H1 (cell line): ENCODE data around the gene RASGEF1C. TPM values are rescaled to one million over a fixed set of nuclear protein-coding genes. Genes with fewer than 3 reads are reported as not detected.

Experiments used
- E2F6 ChIP-seq: IDR thresholded peaks from 2 replicates; pipeline ENCODE4 v1.6.1; 2012; ENCODE audit warnings: inconsistent platforms
- HDAC6 ChIP-seq: IDR thresholded peaks from one replicate; pipeline ENCODE4 v1.7.1; 2012; ENCODE audit warnings: low read depth, mild to moderate bottlenecking, inconsistent platforms, low read length, moderate library complexity
- RBBP5 ChIP-seq: IDR thresholded peaks from 2 replicates; pipeline ENCODE4 v1.7.1; 2012; ENCODE audit warnings: low read depth, mild to moderate bottlenecking, inconsistent platforms, low read length, moderate library complexity, borderline replicate concordance
- TAF7 ChIP-seq: optimal IDR thresholded peaks from 2 replicates; pipeline ENCODE3; 2011; ENCODE audit warnings: low read depth, mild to moderate bottlenecking, inconsistent platforms, low read length, moderate library complexity, borderline replicate concordance
- TBP ChIP-seq: IDR thresholded peaks from 2 replicates; pipeline ENCODE4 v1.6.1; 2011; ENCODE audit warnings: low read depth, low read length, improper control_type of control experiment
- polyA plus RNA-seq, 7 experiments: library from polyadenylated mRNA; depleted of rRNA in 3 of 7; stranded (reverse) in 5 of 7; unstranded in 2 of 7; fragments of >200 nt in 5 of 7; fragments of 200-250 nt in 2 of 7; gene quantifications; 1 replicate in 5 of 7; 2 replicates in 1 of 7; 4 replicates in 1 of 7; pipeline versions ENCODE4 v1.2.1 to v1.2.3, GENCODE V29; 2011 to 2013; ENCODE audit warnings: missing spikeins in 2 of 7, mixed read lengths in 2 of 7
- total RNA-seq: library from RNA; stranded (reverse); fragmentation: NEBNext Ultra II Directional; extraction: Animal tissue kit (Norgen Biotek cat#: 25700); gene quantifications from 2 replicates; pipeline ENCODE4 v1.2.1, GENCODE V29; 2021
- TF ChIP-seq, protein P1 (sequence below): IDR thresholded peaks from 2 replicates; pipeline ENCODE4 v1.6.1; 2011; ENCODE audit warnings: low read length, improper control_type of control experiment

RASGEF1C gene
- total and polyA plus RNA-seq, 2 of the 8 experiments (the other 6 are each of a cell fraction or from before 2014, with no cell fraction given): 0.26 to 0.61 TPM

DNA sequence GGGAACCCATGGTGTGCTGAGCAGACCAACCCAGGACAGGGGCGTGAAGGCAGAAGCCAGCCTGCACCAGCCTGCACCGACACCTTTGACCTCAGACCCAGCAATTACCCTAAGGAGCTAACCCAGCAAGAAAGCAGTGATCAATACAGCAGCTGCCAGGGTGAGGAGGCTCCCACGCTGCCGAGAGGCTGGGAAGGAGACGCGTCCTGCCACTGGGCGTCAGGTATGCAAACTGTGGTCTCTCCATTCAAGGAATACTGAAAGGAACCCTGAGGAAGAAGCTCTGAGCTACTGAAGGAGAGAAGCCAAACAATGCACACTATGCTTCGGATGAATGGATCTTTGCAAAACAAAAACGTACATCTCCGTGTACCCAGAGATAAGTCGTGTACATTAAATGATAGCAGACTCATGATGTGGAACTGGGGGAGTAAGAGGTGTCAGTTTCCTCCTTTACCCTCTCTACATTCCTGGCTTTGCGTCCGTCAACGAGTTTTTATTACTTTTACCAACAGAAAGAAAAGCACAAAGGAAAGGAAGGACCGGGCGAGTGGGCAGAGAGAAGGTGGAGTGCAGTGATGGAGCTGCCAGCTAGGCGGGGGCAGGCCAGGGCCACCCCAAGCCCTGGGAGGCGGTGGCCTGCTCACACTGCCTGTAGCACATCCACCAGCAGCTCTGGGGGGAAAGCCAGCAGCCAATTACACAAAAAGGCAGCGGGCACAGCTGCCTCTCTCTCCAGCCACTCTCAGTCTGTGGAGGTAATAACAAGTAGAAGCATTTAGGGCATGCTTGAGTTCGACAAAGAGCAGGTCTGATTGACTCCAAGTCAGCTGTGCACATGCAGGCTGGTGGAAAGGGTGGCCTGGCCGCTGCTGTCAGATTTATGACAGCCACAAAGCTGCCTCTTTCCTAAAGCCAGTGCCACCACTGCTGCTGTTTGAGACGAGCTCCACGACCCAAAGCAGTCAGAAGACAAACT, 29.3 kb downstream of the RASGEF1C start (continued):
- no peak for TF ChIP-seq HDAC6
- no peak for TF ChIP-seq TBP
- no peak for TF ChIP-seq E2F6
- no peak for TF ChIP-seq RBBP5
- TF ChIP-seq, protein P1, sequence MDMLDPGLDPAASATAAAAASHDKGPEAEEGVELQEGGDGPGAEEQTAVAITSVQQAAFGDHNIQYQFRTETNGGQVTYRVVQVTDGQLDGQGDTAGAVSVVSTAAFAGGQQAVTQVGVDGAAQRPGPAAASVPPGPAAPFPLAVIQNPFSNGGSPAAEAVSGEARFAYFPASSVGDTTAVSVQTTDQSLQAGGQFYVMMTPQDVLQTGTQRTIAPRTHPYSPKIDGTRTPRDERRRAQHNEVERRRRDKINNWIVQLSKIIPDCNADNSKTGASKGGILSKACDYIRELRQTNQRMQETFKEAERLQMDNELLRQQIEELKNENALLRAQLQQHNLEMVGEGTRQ: no peak
- TF ChIP-seq TAF7: no peak
- TF ChIP-seq, all 59 proteins: peak for 0
